Measurements from ENCODE around the gene TTYH2.
"Not testable (repeated sequence)": the region's sequence is repeated elsewhere in the genome, so short reads cannot be mapped to it uniquely, and the experiment has no call there.

The TTYH2 gene

DNA sequence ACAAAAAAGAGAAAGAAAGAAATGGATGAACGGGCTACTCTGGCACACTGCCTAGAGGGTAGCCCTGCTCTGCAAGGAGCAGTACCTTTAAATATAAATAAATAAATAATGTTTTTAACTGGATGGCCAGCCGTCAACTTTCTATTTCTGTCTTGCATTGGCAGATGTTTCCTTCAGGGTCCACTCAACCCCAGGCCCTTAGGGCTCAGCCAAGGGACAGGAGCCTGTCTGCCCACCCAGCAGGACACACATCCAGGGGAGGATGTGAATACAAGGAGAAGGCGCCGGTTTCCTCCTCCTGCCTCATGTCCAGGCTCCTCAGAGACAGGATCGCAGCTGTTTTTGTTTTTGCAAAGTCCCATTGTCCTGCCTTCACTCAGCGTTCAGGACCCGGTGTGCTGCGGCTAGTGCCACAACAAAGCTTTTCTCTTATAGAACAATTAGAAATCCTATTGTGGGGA is 22.6 kb downstream of the TTYH2 start:
- no peak for DNase-seq (ENCODE audit: low read depth)

DNA sequence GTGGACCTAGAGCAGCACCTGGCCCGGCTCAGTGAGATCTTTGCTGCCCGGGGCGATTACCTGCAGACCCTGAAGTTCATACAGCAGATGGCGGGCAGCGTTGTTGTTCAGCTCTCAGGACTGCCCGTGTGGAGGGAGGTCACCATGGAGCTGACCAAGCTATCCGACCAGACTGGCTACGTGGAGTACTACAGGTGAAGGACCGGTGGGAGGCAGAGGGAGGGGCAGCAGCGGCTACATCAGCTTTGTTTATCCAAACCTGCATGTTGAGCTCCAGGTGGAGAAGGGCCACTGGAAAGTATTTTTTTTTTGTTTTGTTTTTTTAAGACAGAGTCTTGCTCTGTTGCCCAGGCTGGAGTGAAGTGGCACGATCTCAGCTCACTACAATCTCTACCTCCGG is 23.9 kb downstream of the TTYH2 start:
- DNase-seq (ENCODE audit: low read depth): no peak

DNA sequence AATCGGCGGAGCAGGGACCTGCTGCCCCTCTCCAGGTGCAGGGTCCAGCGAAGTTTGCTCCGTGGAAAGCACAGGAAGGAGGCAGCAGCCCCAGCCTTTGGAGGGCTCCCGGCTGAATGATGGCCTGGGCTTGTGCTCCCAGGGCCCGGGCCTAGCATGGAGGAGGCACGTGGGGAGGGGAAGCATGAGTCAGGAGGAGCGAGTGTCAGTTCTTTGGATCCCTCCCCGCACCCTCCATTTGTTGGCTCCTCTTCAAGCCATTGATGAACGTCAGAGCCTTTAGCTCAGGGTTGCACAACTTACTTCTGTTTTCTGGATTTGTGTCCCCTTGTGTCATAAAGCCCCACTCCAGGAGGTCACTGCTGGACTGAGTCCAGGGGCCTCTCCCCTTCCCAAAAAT is 25.8 kb downstream of the TTYH2 start:
- DNase-seq (ENCODE audit: low read depth): no peak

DNA sequence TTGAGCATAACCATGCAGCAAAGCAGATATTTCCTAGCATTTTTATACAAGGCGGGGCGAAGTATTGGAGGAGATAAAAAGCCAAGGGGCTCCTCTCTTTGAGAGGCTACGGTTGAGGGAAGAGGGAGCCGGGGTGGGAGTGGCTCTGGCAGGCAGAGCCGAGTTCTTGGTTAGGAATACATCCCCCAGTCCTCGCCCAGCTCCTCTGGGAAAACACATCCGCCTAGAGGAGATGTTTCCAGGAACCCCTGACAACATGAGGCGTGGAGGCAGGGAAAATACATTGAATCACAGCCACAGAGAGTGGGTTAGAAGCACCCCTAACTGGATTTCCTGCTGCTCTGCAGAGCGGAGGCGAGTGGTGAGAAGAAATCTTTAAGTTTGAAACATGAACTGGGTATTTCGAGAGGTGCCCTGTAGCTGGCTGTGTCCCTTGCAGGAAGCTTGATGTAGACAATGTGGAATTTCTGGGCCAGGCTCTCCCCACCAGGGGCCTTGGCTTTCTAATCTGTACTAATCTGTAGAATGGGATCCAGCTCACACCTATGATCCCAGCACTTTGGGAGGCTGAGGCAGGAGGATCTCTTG is 27.3 kb downstream of the TTYH2 start:
- no peak for DNase-seq (ENCODE audit: low read depth)

DNA sequence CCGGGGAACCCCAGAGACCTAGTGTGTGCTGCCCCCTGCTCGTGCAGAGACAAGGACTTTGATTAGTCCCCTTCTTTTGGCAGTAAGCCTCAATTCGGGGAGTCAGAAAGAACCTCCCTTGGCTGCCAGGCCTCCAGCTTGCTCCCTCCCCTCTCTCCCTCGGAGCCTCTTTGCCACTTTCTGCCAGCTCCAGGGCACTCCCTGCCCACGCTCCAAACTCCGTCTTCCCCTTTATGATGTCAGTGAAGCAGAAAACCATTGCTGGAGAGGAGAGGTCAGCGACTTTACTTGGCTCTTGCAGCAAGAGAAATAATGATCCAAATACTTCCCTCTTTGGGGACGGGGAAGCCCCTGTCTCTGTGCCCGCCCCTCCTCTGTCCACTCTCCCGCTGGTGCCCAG is 28.1 kb downstream of the TTYH2 start:
- no peak for DNase-seq (ENCODE audit: low read depth)

DNA sequence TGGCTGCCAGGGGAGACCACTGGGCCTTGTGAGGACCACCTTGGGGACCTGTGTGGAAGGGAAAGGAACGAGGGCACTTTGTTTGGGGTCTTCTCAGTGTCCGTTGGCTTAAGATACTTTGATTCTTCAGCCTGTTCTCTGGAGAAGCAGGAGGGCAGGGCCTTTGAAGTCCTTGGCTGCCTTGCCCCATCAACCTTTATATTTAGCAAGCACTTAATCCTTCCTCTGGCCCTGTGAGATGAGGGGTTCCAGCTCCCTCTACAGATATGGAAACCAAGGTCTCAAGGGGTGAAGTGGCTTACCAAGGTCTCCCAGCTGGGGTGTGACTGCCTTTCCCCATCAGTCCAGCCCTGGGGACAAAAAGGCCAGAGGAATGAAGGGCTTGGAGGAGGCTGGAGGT is 28.5 kb downstream of the TTYH2 start:
- DNase-seq (ENCODE audit: low read depth): no peak

DNA sequence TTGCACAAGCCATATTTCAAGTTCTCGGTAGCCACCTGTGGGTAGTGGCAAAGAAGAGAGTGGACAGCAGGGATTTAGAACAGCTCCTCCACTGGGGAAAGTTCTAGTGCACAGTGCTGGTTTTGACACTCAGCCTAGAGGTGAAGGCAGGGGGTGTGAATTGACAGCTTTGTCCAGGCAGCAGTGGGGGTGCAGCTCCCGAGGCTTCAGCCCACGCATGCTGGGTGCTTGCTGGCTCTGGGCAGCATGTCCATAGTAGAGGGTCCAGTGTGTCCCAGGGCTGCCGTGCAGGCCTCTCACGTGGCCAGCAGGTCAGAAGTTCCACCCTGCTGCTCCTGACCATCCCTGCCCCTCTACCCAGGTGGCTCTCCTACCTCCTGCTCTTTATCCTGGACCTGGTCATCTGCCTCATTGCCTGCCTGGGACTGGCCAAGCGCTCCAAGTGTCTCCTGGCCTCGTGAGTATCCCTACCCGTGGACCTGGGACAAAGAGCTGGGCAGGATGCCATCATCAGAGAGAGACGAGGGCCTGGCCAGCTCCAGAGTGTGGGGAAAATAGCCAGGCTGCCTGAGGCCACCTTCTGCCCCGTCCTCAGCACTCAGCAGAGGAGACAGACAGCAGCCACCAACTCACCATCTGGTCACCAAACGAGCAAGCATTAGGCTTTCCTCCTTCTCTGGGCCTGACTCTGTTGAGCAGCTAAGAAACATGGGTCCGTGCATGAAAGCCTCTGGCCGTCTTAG is 29.8 kb downstream of the TTYH2 start:
- no peak for DNase-seq (ENCODE audit: low read depth)

DNA sequence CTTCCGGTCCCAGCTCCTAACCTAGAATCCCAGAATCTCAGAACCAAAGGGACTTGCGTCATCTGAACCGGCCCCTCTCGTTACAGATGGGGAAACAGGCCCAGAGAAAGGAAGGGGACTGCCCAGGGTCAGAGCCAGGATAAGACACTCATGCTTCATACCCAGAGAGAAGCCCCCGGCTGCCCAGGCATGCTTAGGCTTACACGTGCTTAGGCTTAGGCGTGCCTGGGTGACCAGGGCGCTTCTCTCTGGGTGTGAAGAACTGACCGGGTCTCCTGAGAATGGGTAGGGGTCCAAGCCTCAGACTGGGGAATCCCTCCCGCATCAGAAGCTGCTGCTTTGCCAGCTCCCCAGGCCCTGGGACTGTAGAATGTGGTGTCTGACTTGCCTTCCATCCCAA is 30.8 kb downstream of the TTYH2 start:
- DNase-seq (ENCODE audit: low read depth): no peak

DNA sequence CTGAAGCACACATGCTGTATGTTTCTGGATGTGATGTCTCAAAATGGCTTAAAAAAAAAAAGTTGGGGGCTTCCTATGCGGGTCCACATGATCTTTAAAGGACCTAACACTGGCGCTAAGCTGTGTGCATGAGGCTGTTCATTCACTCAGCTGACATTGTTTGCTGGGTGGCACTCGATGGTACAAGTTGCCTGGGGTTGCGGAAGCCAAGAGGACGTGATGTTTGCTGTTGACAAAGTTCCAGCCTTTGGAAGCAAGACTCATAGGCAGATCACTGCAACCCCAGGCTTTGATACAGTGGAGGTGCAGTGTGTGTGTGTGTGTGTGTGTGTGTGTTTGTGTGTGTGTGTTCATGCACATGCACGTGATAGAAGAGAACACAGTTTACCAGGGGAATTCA is 31.2 kb downstream of the TTYH2 start:
- no peak for DNase-seq (ENCODE audit: low read depth)

DNA sequence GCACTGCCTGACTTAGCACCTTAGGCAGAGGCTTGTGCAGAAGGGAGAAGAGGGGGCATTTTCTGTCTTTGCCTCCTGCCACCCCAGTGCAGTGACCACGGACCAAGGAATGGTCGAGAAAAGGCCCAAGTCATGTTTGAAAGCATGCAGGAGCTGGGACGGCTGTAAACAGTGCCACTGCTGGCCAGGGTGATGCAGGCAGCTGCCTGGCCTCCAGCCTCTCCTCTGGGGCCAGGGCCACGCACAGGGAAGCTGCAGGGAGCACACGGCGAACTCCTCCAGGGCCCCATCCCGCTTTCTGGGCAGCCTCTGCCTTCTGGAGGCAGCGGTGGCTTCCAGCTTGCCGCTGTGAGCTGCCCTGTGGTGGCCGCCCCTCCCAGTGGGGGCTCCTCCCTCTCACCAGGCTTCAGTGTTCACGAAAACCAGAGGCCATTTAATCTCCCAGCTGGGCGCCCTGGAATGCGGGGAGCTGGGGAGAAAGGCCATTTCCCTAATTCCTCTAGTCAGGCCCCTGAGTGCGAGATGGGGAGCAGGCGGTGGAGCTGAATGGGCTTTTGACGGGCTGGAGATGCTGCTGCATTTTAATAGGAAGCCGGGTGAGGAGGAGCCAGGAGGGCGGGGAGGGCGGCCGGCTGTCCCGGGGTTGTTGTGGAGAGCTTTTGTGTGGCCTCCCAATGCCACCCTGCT is 31.9 kb downstream of the TTYH2 start:
- no peak for DNase-seq (ENCODE audit: low read depth)

DNA sequence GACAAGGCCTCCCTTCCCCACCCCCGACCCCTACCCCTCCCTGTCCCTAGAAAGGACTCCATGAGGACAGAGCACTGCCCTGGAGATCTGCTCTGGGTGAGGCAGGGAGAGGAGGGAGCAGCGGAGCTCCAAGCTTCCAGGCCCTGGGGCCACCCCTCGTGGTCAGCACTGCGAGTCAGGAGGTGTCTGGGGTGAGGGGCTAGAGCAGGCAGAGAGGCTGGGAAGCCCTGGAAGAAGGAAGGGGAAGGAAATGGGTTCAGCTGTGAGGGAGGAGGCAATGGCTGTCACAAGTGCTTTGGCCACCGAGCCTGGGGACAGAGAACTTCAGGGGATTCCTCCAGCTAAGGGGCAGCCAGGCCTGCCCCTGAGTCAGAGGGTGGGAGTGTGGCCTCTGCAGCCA is 32.5 kb downstream of the TTYH2 start:
- DNase-seq (ENCODE audit: low read depth): no peak

DNA sequence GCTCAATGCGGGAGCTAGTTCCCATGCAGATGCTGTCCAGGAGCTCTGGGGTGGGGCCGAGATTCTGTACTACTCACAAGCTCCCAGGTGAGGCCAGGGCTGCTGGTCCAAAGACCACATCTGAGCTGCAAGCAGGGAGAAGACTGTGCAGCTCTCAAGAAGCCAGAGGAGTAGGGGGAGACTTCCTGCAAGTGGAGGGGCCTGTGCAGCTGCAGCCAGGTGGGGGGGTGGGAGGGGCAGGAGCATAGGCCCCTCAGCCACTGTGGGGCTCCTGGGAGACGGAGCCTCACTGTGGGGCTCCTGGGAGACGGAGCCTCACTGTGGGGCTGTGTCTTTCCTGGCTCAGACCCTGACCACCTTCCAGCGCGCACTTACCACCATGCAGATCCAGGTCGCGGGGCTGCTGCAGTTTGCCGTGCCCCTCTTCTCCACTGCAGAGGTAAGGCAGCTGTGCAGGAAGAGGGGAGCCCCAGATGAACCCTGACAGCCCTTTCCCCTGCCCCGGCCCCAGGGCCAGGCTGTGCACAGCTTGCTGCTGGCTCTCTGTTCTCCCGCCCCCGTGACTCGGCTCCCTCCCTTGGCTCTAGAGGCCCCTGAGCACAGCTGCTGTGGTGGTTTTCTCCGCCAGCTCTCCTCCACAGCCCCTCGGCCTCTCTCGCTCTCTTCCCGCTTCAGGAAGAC is 36.4 kb downstream of the TTYH2 start:
- no peak for DNase-seq (ENCODE audit: low read depth)

DNA sequence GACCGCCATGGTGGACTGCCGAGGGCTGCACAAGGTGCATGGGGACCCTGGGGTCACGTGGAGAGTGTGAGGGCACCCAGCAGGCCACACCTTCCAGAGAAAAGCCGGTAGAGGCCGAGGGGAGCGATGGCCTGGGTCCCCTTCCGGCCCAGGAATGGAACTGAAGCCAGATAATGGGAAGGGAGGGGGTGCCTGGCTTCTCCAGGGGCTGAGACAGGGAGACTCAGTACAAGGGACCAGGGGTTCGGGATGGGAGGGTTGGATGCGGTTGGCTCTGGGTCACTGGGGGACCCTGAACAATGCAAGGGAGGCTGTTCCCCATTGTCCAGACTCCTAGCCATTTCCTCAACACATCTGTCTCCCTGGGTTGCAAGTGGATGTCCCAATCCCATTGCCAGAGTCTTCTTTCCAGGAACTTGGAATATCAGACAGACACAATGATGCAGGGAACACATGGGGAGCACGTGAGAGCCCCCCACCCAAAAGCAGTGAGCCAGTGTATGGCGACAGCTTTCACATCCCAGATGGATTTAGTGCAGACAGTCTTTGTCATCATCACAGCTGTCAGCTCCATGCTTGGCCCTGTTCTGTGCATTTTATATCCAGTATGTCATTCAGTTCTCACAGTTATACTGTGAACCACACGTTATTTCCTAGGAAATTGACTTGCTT is 37.1 kb downstream of the TTYH2 start:
- DNase-seq (ENCODE audit: low read depth): no peak

DNA sequence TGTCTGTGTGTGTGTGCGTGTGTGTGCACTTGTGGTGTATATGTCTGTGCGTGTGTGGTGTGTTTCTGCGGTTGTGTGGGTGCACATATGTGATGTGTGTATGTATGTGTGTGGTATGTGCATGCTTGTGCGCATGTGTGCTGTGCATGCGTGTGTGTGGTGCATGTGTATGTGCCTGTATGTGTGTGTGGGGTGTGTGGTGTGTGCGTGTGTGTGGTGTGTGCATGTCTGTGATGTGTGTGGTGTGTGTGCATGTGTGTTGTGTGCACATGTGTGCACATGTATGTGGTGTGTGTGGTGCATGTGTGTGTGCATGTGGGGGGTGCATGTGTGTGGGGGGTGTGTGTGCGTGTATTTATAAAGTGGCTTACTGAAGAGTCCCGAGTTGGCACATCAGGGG is 37.7 kb downstream of the TTYH2 start:
- DNase-seq (ENCODE audit: low read depth): no peak

DNA sequence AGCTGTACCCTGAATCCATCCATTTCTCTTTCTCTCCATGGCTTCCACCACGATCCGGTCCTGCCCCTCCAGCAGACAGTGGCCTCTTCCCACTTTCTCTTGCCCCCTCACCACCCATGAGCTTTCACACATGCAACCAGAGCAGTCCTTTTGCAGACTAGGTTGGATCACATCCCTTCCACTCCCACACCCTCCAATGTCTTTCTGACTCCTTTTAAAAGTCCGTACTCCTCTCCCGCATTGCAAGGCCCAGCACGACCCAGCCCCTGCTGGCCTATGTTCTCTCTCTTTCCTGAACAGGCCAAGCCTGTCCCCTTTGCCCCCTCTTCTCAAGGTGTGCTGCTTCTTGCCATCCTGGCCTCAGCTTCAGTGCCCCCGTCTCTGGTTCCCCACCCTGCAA is 38.2 kb downstream of the TTYH2 start:
- no peak for DNase-seq (ENCODE audit: low read depth)

DNA sequence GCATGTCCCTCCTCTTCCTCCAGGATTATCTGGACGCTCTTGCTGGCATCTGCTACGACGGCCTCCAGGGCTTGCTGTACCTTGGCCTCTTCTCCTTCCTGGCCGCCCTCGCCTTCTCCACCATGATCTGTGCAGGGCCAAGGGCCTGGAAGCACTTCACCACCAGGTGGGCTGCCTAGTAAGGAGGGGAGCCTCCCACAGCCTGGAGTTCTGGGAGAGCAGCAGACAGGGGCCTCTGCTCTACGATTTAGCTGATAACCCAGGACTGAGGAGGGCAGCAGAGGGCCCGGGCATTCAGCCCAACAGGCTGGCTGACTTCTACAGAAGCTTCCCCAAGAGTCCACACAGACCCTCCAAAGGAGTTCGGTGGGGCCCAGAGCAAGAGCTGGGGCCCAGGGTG is 38.8 kb downstream of the TTYH2 start:
- DNase-seq (ENCODE audit: low read depth): no peak

DNA sequence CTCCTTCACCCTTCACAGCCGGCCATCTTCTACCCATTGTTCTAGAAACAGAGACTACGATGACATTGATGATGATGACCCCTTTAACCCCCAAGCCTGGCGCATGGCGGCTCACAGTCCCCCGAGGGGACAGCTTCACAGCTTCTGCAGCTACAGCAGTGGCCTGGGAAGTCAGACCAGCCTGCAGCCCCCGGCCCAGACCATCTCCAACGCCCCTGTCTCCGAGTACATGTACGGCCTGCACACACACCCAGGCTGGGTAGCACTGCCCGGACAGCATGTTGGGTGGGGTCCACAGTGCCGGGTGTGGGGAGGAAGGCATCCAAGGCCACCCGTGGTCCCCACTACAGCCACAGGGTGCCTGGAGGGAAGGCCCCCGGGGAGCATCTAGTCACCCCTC is 39.7 kb downstream of the TTYH2 start:
- no peak for DNase-seq (ENCODE audit: low read depth)

DNA sequence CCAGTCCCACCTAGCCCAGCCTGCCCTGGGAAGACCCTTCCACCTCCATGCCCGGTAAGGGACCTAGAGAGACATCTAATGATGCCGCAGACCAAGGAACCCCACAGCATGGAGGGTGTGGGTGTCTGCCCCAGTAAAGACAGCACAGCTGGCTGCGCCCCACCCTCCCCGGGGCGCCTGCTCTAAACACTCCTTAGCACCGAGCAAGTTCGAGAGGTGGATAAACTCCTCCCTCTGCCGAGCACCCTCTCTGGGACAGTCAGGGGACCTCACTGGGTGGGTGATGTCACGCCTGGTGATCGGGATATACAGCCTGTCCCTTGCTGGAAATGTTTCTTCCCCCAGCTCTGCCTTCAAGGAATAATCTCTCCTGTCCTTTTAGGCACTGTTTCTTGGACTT is 43.9 kb downstream of the TTYH2 start:
- no peak for DNase-seq (ENCODE audit: low read depth)

DNA sequence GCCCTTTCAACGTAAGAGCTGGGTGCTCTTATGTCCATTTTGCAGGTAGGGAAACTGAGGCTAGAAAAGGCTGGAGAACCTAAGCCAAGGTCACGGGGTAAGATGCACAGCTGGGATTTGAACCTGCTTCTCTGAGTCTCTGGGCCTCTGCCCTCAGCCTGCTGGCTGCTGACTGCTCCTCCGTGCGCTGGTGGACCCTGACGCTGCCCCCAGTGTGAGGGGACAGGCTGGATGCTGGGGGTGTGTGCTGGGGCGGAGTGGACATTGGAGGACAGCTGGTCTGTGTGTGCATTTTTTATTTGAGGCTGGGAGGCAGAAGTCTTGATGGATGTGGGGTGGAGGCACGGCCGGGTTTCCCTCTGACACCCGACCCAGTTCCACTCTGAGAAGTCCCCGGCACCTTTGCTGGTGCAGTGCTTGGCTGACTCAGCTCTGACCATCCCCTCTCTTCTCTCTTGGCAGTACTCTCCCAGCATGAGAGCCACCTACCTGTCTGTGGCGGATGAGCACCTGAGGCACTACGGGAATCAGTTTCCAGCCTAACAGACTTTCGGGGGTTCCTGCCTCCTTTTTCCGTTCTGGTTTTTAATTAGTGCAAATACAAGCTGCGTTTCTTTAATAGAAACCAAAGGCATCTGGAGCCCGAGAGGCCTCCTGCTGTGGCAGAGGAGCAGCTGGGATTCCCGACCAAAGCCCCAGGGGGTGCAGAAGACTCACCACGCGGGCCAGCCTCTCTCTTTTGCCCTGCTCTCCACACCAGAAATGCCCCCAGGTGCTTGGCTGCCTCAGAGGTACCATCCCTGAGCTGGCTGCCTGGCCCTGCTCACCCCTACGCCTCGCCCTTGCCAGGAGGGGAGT is 46.5 kb downstream of the TTYH2 start:
- no peak for DNase-seq (ENCODE audit: low read depth)

DNA sequence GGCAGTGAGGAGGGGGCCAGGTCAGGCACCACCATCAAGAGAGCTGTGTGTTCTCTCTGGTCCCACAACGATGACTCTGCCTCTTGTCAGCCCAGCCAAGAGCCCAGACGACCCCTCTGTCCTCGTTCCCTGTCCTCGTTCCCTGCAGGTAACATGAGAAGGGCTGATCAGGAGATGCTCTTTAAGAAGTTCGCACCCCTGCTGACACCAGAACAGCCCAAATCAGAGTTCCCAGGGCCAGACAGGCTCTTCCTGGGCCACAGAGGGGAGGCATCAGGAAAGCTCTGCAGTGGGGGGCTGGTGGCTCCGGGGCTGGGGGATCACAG is 47.1 kb downstream of the TTYH2 start:
- DNase-seq (ENCODE audit: low read depth): no peak

DNA sequence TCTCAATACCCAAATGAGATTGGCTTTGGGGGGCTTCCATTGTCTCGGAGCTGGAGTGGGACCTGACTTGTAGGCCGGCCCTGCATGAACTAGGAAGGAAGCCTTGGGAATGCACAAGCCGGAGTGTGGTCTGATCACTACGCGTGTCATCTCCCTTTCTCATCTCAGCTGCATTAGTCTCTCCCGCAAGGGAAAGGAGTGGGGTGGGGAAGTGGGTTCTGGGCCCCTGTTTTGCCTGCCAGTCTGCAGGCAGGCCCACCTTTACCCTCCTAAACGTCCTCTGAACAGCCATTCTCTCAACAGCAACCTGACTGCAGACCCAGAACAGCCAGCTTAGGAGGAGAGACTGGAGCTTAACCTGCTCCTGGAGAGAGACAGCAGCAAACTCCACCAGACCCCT is 49.2 kb downstream of the TTYH2 start:
- no peak for DNase-seq (ENCODE audit: low read depth)

DNA sequence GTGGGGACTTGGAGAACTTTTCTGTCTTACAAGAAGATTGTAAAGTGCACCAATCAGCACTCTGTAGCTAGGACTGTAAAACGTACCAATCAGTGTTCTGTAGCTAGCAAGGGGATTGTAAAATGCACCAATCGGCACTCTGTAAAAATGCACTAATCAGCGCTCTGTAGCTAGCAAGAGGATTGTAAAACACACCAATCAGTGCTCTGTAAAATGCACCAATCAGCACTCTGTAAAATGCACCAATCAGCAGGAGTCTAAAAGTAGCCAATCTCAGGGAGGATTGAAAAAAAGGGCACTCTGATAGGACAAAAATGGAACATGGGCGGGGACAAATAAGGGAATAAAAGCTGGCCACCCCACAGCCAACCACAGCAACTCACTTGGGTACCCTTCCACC is 53.7 kb downstream of the TTYH2 start:
- not testable (repeated sequence) for DNase-seq (ENCODE audit: low read depth)

Measured in stimulated activated CD8-positive, alpha-beta memory T cell treated with anti-CD3 and anti-CD28 coated beads, Interleukin-15, amount 100 ng/mL, for 24 hours (primary cell).